Measurements from ENCODE around the gene POU5F1.
"Not testable (repeated sequence)": the region's sequence is repeated elsewhere in the genome, so short reads cannot be mapped to it uniquely, and the experiment has no call there.

Gene POU5F1

DNA sequence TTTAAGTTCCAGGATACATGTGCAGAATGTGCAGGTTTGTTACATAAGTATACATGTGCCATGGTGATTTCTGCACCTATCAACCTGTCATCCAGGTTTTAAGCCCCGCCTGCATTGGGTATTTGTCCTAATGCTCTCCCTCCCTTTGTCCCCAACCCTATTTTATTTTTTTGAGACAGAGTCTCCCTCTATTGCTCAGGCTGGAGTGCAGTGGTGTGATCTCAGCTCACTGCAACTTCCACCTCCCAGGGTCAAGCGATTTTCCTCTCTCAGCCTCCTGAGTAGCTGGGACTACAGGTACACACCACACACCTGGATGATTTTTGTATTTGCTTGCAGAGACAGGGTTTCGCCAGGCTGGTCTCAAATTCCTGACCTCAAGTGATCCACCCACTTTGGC lies 18.7 kb upstream of the POU5F1 start:
- not testable (repeated sequence) for DNase-seq

GRCh38 chr6:31187780-31188194 lies 17.3 kb upstream of the POU5F1 start:
- no peak for DNase-seq

DNA sequence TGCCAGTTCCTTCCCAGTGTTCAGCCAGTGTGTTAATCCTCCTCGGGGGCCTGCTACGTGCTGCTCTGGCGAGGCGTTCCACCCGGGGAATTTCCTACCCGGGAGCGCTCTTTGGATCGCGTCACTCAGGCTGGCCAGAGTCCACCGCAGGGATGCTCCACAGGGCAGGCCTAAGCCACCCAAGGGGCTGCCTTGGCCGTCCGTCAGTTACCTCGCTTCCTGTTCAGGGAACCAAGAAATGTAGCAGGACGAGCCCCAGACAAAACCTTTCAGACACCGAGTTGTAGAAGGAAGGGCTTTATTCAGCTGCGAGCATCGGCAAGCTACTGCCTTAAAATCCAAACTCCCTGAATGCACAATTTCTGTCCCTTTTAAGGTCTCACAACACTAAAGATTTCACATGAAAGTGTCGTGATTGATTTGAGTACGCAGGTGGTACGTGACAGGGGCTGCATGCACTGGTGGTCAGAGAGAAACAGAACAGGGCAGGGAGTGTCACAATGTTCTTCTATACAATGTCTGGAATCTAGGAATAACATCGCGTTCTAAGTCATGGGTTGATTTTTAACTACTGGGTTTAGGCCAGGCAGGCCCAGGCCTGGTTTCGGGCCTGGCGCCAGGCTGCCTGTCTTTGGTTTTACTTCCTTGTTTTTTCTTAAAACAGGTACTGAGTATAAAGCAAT lies 15.7 kb upstream of the POU5F1 start:
- DNase-seq, result no peak

DNA sequence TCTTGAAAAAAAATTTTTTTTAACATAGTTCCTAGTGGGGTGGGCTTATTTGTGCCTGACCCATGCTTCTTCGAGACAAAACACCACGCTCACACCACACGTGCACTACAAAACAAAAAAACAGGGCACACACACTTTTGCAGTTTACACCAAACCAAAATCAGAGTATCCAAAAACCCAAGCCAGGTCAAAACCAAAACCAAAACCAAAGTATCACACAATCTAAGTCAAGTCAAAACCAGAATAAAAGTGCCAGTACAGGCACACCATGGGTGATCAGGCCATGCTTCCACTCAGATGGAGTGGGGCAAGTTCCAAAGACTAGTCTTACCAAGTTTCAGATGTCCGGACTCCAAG lies 15.2 kb upstream of the POU5F1 start:
- DNase-seq, result not testable (repeated sequence)

GRCh38 chr6:31183859-31184258 lies 13.4 kb upstream of the POU5F1 start:
- DNase-seq, result not testable (repeated sequence)

GRCh38 chr6:31183287-31183686 lies 12.8 kb upstream of the POU5F1 start:
- DNase-seq, result not testable (repeated sequence)

- DNase-seq, result peak; percentile 71
Measured at GRCh38 chr6:31180500-31180899, 10.0 kb upstream of the POU5F1 start.

DNA sequence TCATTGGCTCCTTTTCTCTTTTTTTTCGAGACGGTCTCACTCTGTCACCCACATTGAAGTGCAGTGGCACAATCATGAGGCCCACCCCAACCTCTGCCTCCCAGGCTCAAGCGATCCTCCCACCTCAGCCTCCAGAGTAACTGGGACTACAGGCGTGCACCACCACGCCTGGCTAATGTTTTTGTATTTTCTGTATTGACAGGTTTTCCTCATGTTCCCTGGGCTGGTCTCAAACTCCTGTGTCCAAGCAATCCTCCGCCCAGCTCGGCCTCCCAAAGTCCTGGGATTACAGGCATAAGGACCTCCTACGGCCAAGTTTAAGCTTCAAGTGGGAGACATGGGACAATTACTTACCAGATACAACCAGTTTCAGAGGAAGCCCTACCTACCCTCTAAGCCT lies 9.4 kb upstream of the POU5F1 start:
- DNase-seq, result no peak

- DNase-seq, result no peak
Measured at GRCh38 chr6:31179042-31179386, 8.5 kb upstream of the POU5F1 start.

DNA sequence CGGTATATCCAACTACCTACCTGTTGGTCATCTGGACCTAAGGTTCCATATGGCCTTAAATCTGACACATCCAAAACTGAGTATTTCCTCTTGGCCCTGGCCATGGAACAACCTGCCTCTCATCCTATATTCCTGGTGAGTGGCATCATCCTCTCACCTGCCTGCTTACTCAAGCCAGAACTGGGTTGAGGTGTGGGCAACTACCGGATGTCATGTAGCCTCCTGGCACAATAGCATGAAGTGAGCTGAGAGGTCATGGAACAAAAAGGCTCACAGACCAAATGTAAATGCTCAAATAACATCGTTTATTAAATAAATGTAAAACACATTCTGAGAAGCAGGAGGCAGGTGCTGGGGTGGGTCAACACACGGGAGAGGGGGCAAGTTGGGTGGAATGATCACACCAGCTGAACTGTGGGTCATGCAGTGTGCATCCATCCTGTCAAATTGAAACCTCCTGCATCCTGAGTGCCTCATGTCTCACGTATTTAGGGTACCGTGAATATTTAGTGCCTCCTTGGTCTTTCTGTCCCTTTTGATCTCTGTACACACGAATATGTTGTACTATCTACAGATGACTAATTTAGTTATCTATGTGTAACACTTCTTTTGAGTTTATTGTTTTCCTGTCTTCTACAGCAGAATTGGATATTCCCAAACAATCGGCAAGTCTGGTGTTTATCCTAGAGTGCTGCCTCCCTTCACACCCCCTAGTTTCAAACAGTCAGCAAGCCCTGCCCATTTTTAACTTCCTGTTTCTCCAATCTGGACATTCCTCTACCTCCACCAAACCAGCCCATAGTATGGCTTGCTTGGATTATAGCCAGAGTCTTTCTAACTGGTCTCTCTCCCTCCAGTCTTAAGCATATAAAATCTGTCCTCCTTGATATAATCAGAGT lies 7.9 kb upstream of the POU5F1 start:
- no peak for DNase-seq

DNA sequence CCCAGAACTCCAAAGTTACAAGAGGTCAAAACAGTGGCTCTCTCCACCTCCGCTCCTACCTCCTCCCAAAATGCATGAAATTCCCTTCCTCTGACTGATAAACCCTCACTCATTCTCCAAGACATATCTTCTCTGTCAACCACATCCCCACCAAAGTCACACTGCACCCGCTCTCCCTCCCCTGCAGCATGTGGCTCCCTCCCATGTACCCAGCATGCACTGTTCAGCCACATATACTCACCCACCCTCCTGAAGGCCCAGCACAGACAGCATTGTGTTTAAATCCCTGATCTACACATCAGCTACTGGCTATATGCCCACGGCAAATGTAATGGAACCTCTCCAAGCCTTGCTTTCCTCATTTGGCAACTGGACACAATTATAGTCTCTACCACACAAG lies 5.5 kb upstream of the POU5F1 start:
- no peak for DNase-seq

DNA sequence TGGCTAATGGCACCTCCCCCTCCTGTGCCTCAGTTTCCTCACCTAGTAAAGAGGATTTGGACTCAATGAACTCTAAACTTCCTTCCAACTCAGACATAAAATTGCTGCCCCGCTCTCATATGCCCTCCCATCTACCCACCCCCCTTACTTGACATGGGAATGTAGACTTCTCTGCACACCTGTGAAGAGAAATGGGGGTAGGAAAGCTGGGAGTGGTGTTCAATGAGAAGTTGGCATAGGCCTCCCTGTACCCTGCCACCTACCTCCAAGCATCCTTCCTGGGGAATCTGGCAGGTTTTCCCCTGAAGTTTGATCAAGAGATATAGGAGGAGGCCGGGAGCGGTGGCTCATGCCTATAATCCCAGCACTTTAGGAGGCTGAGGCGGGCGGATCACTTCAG lies 3.9 kb upstream of the POU5F1 start:
- DNase-seq, result no peak

GRCh38 chr6:31173406-31173805 lies 2.9 kb upstream of the POU5F1 start:
- no peak for DNase-seq

- no peak for DNase-seq
Measured at GRCh38 chr6:31172973-31173384, 2.5 kb upstream of the POU5F1 start.

DNA sequence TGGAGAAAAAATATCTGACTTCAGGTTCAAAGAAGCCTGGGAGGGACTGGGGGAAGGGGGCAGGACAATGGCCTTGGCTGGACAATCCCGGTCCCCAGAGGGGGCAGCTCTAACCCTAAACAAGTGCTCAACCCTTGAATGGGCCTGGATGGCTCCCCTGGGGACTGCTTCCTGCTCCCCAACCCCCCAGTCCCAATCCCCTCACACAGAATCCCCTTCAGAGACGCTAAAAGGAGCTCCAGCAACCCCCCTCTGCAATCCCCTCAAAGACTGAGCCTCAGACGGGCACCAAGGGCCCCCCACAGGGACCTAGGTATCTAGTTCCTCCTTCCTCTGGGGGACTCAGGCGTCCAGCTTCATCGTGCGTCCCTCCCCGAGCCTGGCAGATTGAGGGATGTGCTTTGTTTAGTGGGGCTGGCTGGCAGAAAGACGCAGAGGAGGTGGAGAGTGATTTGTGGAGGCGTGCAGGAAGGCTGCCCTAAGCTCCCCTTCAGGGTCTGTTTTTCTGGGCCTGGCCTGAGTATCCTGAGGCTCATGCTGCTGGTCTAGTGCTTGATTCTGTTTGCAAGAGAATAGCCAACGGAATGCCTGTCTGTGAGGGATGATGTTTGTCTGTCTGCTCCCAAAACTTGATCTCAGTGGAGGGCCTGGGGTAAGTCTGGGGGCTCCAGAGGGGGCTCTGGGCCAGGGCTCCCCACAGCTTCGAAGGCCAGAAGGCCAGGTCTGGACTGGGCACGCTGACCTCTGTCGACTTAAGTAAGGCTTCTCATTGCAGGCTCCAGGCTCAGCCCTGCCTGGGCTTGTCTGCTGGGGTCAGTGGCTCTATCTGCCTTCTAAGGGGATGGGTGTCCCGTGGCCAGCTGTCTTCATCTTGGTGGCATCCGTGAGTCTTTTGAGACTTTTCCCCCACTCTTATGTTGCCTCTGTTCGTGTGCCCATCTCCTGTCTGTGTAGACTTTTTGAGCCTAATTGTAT lies 1.7 kb upstream of the POU5F1 start:
- no peak for DNase-seq

DNA sequence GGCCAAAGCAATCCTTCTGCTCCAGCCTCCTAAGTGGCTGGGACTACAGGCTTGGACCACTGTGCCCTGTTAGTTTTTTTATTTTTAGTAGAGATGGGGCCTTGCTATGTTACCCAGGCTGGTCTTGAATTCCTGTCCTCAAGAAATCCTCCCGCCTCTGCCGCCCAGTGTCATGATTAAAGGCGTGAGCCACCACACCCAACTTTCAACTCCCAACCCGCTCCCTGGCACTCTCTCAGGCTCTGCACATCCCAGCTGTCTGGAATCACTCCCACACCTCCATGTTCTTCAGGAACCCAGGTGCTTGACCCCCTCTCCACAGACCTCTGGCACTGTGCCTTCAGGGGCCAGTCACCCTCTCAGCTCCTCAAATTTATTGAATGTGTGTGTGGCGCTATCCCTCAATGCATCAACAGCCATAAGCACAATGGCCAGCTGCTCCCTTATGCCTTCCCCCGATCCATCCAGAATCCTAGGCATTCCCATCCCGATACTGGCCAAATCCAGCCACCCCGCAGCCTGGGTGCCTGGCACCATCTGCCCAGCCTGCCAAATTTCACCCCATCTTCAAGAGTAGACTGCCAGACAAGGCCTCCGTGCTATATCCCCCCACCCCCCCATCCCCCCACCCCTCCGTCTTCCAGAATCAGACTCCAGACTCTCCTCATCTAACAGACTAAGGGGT lies 647 bp upstream of the POU5F1 start:
- no peak for DNase-seq

DNA sequence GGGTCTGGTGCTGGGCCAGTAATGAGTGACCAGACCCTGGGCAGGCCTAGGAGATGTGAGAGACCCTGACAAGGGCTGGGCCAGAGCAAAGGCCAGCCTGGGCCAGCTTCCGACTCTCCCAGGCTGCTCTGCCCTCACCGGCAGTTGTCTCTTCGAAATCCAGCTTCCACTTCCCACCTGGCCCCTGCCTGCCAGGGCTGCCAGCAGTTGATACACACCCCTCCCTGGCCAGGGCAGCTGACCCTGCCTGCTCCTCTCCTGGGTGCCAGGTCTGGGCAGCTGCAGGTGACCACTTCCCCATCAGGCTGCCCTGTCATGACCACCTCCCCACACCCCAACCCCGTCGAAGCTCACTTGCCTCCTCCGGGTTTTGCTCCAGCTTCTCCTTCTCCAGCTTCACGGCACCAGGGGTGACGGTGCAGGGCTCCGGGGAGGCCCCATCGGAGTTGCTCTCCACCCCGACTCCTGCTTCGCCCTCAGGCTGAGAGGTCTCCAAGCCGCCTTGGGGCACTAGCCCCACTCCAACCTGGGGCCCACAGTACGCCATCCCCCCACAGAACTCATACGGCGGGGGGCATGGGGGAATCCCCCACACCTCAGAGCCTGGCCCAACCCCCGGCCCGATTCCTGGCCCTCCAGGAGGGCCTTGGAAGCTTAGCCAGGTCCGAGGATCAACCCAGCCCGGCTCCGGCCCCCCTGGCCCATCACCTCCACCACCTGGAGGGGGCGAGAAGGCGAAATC lies 453 bp downstream of the POU5F1 start:
- not testable (repeated sequence) for DNase-seq

GRCh38 chr6:31169123-31169857 lies 1.2 kb downstream of the POU5F1 start:
- no peak for DNase-seq

DNA sequence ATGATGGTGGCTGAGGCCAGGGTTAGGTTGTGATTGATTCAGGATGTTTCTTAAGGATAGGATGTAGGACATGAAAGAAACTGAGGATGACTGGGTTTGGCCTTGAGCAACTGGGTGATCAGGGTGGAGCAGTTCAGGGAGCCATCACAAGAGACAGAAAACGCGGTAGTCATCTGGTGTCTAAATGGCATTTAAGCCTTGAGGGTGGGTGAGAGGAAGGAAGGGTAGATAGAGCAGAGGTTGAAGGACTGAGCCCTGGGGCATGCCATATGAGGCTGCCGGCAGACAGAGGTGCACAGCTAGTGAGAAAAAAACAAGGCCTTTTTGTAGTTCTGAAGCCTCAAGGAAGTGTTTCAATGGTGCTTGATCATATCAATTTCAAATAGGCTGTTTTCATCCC lies 1.9 kb downstream of the POU5F1 start:
- DNase-seq, result no peak

DNA sequence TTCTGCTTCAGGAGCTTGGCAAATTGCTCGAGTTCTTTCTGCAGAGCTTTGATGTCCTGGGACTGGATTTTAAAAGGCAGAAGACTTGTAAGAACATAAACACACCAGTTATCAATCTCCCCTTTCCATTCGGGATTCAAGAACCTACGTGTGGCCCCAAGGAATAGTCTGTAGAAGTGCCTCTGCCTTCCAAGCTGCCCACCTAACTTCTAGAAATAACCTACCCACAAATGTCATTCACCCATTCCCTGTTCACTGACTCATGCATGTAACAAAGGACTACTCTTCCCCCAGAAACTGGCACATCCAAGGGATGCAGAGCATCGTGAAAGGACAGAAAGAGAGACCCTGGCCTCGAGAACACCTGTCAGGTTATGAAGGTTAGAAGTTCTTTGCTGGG lies 4.5 kb downstream of the POU5F1 start:
- no peak for DNase-seq
